Thyroid gland (tissue), 4 donors: ENCODE measurements around the gene FAM217A.

Experiments
- CTCF ChIP-seq, 6 experiments: fragments of 200-600 bp in 3 of 6; fragments of 450-650 bp in 3 of 6; sonication (generic) in 3 of 6; IDR thresholded peaks; one replicate each; pipeline ENCODE4 v1.5.1; 2016 to 2019; ENCODE audit warnings: antibody characterized with exemption in 6 of 6, mild to moderate bottlenecking in 2 of 6, inconsistent platforms in 1 of 6, moderate library complexity in 1 of 6
- POLR2A ChIP-seq, 2 donors: fragments of 450-650 bp; IDR thresholded peaks; one replicate each; pipeline ENCODE4 v1.6.1; 2017; ENCODE audit warnings: antibody characterized with exemption in 2 of 2, mild to moderate bottlenecking in 2 of 2, moderate library complexity in 1 of 2

GRCh38 chr6:4102687-4103244 is 23.8 kb upstream of the FAM217A start:
- TF ChIP-seq CTCF (IDR thresholded peaks at IDR 0.05) (no peak), POLR2A (IDR thresholded peaks at IDR 0.05) (no peak)
